Psoas muscle (tissue), 8 donors: ENCODE measurements around the gene GPER1. TPM values are rescaled to one million over a fixed set of nuclear protein-coding genes. Genes with fewer than 3 reads are reported as not detected.

ENCODE experiments used
- ATAC-seq, 4 donors: fragments of 200-7000 bp; cut with Tn5 transposase; one replicate each; pipeline ENCODE4 v1.9.1; 2020; ENCODE audit warnings: moderate library complexity in 3 of 4, mild to moderate bottlenecking in 2 of 4
- DNase-seq, 2 donors: peaks; one replicate each; pipeline ENCODE4 v3.0.0-alpha.2; 2020
- H3K27ac ChIP-seq: fragments of 200-600 bp; one replicate; pipeline ENCODE4 v1.8.0; 2022
- H3K27me3 ChIP-seq, 3 donors: fragments of 200-600 bp in 1 of 3; one replicate each; pipeline versions ENCODE4 v1.6.1 to v1.8.0; 2013 to 2022; ENCODE audit warnings: low read length in 2 of 3, mild to moderate bottlenecking in 2 of 3, moderate library complexity in 1 of 3; ENCODE audit not compliant: insufficient read depth in 3 of 3
- H3K36me3 ChIP-seq, 2 donors: fragments of 200-600 bp in 1 of 2; one replicate each; pipeline versions ENCODE4 v1.6.1 to v1.8.0; 2013 to 2022; ENCODE audit warnings: low read depth in 1 of 2, mild to moderate bottlenecking in 1 of 2, moderate library complexity in 1 of 2; ENCODE audit not compliant: insufficient read depth in 1 of 2
- H3K4me1 ChIP-seq: fragments of 200-600 bp; one replicate; pipeline ENCODE4 v1.8.0; 2022
- H3K4me3 ChIP-seq: fragments of 200-600 bp; one replicate; pipeline ENCODE4 v1.8.0; 2022; ENCODE audit warnings: mild to moderate bottlenecking
- H3K9me3 ChIP-seq: fragments of 200-600 bp; one replicate; pipeline ENCODE4 v1.8.0; 2022
- CTCF ChIP-seq: fragments of 200-600 bp; IDR thresholded peaks from one replicate; pipeline ENCODE4 v1.8.0; 2022; ENCODE audit warnings: antibody characterized with exemption
- WGBS, 3 donors: extraction: QIAGEN DNeasy Blood & Tissue Kit; methylation state at CpG; one replicate each; pipeline versions ENCODE4 v1.1.6 to v1.1.7; 2013; 5-methylcytosine and 5-hydroxymethylcytosine counted together
- intact Hi-C, 2 donors: fragments of 100-400 bp; cut with DNase I; formaldehyde crosslinking; loops; one replicate each; pipeline versions ENCODE4 v1.11.0 to v1.14.2; 2022
- polyA plus RNA-seq, 3 donors: library from polyadenylated mRNA; stranded (reverse); fragments of 200-250 nt; gene quantifications; one replicate each; pipeline ENCODE4 v1.2.3, GENCODE V29; 2013
- total RNA-seq, 4 donors: library from RNA; stranded (reverse); fragmentation: NEBNext Ultra II Directional in 2 of 4; extraction: Animal tissue kit (Norgen Biotek cat#: 25700) in 2 of 4; gene quantifications; one replicate each; pipeline versions ENCODE4 v1.2.1 to v1.2.4, GENCODE V29; 2021 to 2023
- donor health status: healthy with polysubstance abuse.
- donor health status: DM: no; HTN: no; CAD: no; lungs with moderate emphysema.
- donor health status: Bipolar disorder and iron deficiency.
- donor health status: healthy.
- donor health status: DM: yes; HTN: yes; CAD: no.
- donor health status: DM: no; HTN: no; CAD: no.
- donor health status: DM: no; HTN: no; CAD: no.
- donor health status: DM: yes; HTN: yes; CAD: no.

Gene GPER1
- total and polyA plus RNA-seq, 7 donors, result 0.90 to 3.1 (median 1.4) TPM

- ATAC-seq (no peak), DNase-seq (peak in 1 of 2 donors; percentile 5)
- no peaks in the 10 kb centered on the region for H3K9me3 ChIP-seq
- no peaks in the 10 kb centered on the region for H3K36me3 ChIP-seq
- WGBS, 3 donors, result 92 to 97% (median 96%) methylated on average over 22 to 26 of the region's 26 CpGs
- TF ChIP-seq CTCF, result no peak
- peaks cover 11% of the 10 kb centered on the region for H3K4me1 ChIP-seq
- H3K27me3 ChIP-seq, result no peaks in the 10 kb centered on the region
- no peak overlapping the region for H3K4me3 ChIP-seq
- no peak overlapping the region for H3K27ac ChIP-seq
- intact Hi-C loops, result no loop called here
Measured at GRCh38 chr7:1099154-1099542, 11.2 kb downstream of the GPER1 start.

GRCh38 chr7:1099637-1100036, 11.7 kb downstream of the GPER1 start:
- H3K36me3 ChIP-seq, result no peaks in the 10 kb centered on the region
- no peak overlapping the region for H3K27ac ChIP-seq
- no peak for ATAC-seq
- H3K27me3 ChIP-seq, result no peaks in the 10 kb centered on the region
- no peak for TF ChIP-seq CTCF
- DNase-seq, result peak in 1 of 2 donors; percentile 32
- peaks cover 11% of the 10 kb centered on the region for H3K4me1 ChIP-seq
- 95 to 97% (median 97%) methylated on average over 16 of the region's 16 CpGs for WGBS, 3 donors
- no peak overlapping the region for H3K4me3 ChIP-seq
- intact Hi-C loops, result no loop called here
- no peaks in the 10 kb centered on the region for H3K9me3 ChIP-seq

- H3K4me1 ChIP-seq, result peaks cover 11% of the 10 kb centered on the region
- DNase-seq (peak in 1 of 2 donors; percentile 37), ATAC-seq (no peak)
- H3K27me3 ChIP-seq, result no peaks in the 10 kb centered on the region
- no peak for TF ChIP-seq CTCF
- no peaks in the 10 kb centered on the region for H3K9me3 ChIP-seq
- H3K36me3 ChIP-seq, result no peaks in the 10 kb centered on the region
- no peak overlapping the region for H3K4me3 ChIP-seq
- H3K27ac ChIP-seq, result no peak overlapping the region
- WGBS, 3 donors, result 71 to 87% (median 81%) methylated on average over 13 to 14 of the region's 14 CpGs
- intact Hi-C loops, result no loop called here
Measured at GRCh38 chr7:1100386-1100785, 12.5 kb downstream of the GPER1 start.

GRCh38 chr7:1100834-1101562, 13.1 kb downstream of the GPER1 start:
- Histone ChIP-seq H3K9me3 (no peaks in the 10 kb centered on the region), H3K4me1 (peaks cover 12% of the 10 kb centered on the region), H3K4me3 (no peak overlapping the region), H3K27ac (no peak overlapping the region), H3K27me3 (no peaks in the 10 kb centered on the region), H3K36me3 (no peaks in the 10 kb centered on the region)
- TF ChIP-seq CTCF, result no peak
- ATAC-seq (no peak), DNase-seq (peak in 1 of 2 donors; percentile 32)
- WGBS, 3 donors, result 79 to 86% (median 84%) methylated on average over 34 of the region's 34 CpGs
- intact Hi-C loops, result no loop called here
